ENCODE results near the gene CST6.
"Not testable (repeated sequence)": the region's sequence is repeated elsewhere in the genome, so short reads cannot be mapped to it uniquely, and the experiment has no call there.

Gene CST6

GRCh38 chr11:66015936-66016792 lies 4.4 kb downstream of the CST6 start:
- DNase-seq = no peak

GRCh38 chr11:66016793-66017177 lies 5.0 kb downstream of the CST6 start:
- DNase-seq = no peak

DNA sequence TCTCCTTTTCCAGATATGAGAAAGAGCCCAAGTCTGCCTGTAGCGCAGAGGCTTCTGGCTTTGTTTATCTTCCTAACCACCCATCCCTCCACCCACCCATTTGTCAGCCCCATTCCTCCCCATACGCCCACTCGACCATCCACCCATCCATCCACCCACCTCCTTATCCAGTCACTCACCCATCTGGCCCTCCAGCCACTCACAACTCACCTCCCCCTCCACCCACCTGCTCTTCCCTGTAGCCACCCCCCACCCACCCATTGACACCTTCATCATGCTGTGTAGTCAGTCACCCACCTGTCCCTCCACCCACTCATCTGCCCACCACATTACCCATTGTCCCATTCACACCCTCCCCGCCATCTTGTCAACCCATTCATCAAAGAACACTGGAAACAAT lies 5.5 kb downstream of the CST6 start:
- no peak for DNase-seq

DNA sequence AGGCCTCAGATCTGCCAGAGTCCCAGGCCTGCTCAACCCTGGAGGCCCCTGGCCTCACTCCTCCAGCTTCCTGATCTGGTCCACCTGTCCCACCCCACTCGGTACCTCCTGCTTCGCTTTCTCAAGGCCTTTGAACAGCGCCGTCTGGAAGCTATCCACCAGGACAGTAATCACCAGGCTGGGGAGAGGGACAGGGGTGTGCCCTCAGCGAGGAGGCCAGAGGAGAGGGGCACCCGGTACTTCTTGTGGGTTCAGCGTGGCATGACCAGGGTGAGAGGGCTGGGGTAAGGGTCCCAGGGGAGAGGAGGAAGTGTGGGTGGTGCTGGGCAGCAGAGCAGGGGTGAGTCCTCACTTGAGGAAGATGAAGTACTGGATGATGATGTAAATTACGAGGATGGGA lies 8.4 kb downstream of the CST6 start:
- no peak for DNase-seq

GRCh38 chr11:66020618-66021357 lies 9.0 kb downstream of the CST6 start:
- DNase-seq = no peak

DNA sequence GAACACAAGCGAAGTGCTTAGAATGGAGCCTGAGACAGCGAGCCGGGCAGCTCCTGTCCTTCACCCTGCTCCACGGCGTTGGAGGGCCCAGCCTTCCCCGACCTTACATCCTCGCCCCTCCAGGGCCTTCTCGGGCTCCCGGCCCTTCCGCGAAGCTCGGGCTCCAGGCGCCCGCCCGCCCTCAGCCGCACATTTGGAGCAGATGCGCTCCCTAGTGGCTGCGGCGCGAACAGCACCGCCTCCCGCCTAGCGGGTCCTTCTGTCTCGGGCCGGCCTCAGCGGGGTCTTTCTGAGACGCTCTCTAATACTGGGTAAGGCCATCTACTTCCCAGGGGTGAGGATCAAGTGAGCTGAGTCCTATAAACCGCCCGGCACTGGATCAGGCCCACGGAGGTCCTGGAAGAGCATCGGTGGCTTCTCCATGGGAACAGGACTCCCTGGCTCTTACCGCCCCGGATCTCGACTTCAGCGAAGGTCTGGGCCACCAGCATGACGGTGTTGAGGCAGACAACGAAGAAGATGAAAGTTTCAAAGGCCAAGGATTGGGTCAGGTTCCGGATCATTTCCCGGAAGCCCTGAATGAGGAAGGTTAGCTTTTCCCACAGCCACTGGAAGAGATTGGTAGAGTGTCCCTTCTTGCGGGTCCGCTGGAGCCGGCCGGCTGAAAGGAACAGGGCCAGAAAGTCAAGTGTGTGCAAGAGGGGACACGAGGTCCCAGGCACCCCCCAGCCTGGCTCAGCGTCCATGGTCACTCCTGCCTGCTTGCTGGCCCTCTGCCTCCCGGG lies 10.8 kb downstream of the CST6 start:
- no peak for DNase-seq

GRCh38 chr11:66023186-66023440 lies 11.3 kb downstream of the CST6 start:
- not testable (repeated sequence) for DNase-seq

DNA sequence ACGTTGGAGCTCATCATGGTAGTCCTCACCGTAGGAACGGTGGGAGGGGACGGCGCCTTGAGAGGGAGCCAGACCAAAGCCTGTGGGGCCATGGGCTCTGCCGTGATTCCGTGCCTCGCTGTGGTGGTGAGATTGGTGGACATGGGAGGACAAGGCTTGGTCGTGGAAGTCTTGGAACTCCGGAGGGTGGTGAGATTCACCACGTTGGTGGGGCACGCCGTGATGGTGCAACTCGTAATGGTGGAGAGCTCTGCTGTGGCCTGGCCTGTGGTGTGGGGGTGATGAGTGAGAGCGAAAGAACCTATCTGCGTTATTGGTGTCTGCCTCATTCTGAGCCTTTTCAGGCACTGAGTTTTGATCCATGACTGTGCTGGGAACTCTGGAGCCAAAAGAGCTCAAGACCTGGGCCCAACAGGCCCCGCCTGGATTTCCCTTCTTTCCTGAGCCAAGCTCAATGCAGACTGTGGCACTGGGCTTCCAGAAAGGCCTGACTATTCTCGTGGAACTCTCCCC lies 14.3 kb downstream of the CST6 start, which contains the start of gene CATSPER1:
CATSPER1 (minus strand) TSS at position 463 of the 513 bp plus-strand sequence; CDS start at position 363, 100 bp downstream.
- DNase-seq = no peak

DNA sequence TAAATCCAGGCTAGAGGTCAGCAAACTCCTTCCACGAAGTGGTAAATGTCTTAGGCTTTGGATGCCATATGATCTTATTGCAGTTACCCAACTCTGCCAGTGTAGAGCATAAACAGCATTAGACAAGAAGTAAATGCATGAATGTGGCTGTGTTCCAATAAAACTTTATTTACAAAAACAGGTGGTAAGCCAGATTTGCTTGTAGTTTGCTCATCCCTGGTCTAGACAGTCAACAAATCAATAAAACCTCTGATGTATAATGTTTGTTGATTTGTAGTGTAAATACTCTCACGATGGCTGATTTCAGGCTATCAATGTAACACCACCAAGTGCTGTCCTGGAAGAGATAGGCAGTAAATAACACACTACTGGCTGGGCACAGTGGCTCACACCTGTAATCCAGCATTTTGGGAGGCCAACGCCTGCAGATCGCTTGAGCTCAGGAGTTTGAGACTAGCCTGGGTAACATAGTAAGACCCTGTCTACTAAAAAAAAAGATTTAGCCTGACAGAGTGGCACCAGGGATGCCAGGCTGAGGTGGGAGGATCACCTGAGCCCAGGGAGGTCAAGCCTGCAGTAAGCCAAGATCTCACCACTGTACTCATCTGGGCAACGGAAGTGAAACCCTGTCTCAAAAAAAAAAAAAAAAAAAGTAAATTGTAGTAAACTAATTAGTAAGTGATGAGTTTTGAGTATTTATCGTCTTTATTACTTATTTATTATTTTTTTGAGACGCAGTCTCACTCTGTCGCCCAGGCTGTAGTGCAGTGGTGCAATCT lies 21.3 kb downstream of the CST6 start:
- DNase-seq = no peak

DNA sequence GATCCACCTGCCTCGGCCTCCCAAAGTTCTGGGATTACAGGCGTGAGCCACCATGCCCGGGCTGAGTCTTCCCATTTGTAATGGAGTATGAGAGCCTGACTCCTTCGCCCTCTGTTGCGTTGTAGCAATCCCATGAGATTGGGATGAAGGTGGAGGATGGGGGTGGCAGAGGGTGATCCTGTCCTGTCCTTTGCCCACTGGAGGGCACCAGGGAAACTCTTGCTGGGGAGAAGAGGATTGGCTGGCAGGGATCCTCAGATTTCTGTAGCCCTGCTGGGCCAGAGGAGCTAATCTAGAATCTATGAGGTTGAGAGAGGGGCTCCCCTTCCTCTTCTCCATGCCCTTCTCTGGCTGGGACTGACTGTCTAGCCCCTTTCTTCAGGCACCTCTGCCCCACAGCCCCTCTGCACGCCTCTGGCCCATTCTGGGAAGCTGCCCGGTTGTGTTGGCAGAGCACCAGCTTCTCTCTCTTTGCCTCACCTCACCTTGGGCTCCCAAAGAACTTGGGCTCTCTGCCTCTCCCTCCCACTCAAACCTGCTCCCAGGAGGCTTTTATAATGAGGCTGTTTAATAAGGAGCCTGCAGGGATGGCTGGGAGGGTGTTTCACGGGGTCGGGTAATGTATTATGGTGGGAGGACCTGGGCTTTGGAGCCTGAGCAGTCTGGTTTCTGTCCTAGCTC lies 24.0 kb downstream of the CST6 start:
- DNase-seq = no peak

- no peak for DNase-seq
Measured at GRCh38 chr11:66036334-66036710, 24.5 kb downstream of the CST6 start.

- no peak for DNase-seq
Measured at GRCh38 chr11:66037327-66037726, 25.5 kb downstream of the CST6 start.

- DNase-seq = no peak
Measured at GRCh38 chr11:66039765-66040164, 28.0 kb downstream of the CST6 start.

DNA sequence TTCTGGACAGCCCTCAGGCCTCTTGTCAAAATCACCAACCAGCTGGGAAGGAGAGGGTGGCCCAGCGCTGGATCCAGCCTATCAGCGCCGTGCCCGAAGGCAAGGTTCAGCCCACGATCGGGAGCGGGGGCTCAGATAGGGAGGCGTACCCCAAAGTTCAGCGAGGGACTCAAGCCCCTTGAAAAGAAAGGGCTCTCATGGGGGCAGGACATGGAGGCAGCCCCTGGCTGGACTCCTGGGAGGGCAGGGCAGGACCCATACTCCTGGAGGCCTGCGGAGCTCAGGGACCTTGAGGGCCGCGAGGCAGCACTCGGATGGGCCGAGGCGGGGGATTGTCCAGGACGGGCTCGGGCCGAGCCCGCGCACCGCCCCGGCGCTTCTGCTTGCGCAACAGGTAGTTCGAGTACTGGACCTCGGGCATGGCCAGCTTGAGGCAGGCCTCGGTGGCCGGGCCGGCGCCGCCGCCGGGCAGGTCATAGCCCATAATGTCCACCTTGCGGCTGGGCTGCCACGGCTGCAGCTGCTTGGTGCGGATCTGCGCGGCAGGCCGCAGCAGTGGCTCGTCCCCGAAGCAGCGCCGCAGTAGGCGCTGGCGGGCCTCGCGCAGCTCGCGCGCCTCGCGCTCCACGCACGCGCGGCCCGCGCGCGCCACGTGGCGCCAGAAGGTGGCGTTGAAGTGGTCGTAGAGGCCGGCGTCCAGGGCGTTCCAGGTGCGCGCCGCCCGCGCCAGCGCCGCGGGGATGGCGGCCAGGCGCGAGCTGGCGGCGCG lies 30.6 kb downstream of the CST6 start:
- DNase-seq = no peak

- DNase-seq = no peak
Measured at GRCh38 chr11:66042996-66043906, 31.4 kb downstream of the CST6 start.

DNA sequence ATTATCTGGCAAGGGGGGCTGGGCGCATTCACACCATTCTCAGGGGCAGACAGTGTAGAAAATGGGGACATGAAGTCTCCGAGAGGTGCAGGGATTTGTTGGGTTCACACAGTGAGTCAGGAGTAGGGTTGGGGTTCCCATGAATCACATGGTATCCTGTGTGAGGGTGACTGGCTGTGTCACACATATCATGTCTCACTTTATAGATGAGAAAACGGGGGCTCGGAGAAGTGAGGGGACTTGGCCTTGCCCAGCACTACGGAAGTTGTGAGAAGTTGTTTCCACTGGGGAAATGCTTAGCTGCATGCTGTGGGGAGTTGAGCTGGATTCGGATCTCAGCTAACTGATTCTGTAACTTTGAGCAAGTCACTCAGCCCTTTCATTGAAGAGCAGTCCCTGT lies 32.9 kb downstream of the CST6 start:
- DNase-seq = no peak

GRCh38 chr11:66045177-66045639 lies 33.4 kb downstream of the CST6 start:
- no peak for DNase-seq

GRCh38 chr11:66046901-66047300 lies 35.1 kb downstream of the CST6 start:
- no peak for DNase-seq

DNA sequence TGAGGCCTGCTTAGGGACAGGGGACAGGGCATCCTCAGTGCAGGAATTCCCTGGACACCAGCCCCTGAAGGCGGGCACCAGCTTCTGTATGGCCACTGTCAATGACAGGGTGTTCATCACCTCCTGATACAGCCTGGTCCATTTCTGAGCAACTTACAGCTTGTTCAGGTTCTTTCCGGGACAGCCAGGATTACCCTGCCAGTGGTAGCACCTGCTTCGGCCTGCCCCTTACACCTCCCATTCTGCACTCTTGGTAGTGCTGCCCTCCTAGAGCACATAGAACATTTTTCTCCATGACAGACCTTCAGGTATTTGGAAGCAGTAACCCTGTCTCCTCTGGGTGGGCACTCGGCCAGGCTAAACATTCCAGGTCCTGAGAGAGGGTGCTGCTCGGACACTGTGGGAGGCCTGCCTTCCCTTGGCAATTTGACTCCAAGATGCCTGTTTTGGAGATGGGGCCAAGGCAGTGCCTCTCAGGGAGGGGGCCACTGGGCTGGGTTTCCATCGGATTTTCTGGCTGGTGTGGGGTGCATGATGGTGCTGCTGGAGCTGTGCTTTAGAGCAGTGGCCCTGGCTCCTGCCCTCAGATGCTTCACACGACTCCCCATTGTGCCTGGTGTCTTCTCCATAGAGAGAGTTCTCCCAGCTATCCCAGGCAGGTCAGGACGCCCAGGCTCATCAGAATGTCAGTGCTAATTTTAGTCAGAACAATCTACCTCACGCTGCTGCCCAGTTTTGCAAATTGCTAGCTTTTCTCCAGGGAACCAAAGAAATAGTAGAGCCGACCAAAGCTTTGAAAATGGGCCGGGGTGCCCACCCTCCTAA lies 35.9 kb downstream of the CST6 start:
- no peak for DNase-seq
